Measurements from ENCODE around the gene URB2.
"Not testable (repeated sequence)": the region's sequence is repeated elsewhere in the genome, so short reads cannot be mapped to it uniquely, and the experiment has no call there.

URB2 gene

DNA sequence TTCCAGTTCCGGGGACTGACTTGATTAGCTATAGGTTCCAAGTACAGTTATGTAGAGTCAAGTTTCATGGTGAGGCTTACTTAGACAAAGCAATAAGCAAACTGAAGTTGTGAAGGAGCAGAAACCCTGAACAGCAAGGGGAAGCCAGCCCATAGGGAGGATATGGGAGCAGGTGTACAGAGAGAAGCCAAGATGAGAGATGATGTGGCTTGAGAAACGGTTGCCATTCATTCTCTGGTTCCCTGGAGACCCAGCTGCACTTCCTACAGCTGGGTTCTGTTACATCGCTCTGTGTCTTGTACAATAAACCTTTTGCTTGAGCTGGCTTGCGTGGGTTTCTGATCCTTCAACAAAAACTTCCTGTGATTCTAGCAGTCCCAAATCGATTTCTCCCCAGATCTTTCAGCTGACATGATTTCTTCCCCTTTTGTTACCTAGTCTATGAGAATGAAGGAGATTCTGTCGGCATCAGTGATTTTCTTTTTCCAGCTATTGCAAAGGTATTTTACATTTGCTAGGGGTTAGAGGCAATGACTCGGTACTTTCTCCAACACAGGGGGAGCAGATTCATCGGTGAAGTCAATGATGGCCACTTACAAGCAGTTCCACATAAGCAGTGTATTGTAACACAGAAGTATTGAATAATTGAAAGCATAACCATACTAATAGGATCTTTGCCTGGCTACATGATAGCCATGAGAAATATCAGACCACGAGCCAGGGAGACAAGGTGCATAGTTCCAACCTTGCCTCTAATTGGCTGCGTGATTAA is 67.3 kb downstream of the URB2 start:
- DNase-seq (ENCODE audit: low read depth in 2 of 2) = no peak

DNA sequence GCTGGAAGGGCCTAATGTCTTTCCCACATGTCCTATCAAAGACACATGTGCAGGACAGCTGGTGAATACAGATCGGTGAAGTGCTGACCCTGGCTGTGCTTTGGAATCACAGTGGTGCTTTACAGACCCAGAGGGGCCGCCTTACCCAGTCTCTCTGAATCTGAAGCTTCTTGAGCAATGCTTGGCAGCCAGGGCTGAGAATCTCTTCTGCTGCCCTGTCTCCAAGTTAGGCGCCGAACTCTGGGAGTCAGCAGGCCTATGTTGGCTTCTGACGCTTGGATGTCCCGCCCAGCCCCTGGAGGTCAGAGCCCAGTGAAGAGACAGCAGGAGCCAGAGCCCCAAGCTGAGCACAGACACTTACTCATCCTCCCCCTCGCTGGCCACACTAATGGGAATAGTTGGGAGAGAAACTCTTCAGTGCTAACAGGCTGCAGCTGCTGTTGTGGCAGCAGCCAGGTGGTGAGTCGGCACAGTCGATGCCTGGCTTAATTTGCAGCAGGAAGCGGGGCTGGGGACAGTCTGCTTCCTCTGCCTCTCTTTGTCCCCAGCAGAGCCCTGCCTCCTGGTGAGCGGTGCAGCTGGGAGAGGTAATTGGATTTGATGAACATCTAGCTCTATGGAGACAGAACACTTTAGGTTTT is 68.1 kb downstream of the URB2 start:
- DNase-seq (ENCODE audit: low read depth in 2 of 2) = no peak

GRCh38 chr1:229696385-229696784 is 70.3 kb downstream of the URB2 start:
- no peak for DNase-seq (ENCODE audit: low read depth in 2 of 2)

DNA sequence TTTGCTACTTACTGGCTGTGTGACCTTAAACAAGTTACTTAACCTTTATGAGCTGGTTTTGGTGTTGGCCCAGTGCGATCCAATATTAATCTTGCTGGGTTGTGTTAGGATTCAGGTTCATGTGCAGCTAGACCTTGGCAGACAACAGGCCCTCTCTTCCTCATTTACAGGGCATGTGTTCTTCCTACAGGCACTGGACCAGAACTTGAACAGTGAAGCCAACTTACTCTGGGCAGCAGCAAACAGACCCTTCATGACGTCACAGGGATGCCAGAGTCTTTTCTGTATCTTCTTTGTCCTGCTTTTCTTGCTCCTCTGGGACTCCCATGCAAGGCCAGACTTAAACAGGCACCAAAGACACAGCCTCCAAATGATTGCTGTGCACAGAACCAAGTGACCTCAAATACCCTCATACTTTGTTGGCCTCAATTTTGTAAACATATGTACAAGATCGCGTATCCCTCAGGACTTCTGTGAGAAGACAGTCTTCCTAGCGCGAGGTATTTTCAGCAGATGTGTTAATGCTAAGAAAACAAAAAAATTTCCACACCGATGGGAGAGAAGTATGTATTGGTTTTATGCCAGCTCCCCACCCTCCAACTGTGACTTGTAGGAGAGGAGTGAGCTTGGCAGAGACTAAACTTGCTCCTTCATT is 73.7 kb downstream of the URB2 start:
- no peak for DNase-seq (ENCODE audit: low read depth in 2 of 2)

GRCh38 chr1:229704157-229704556 is 78.1 kb downstream of the URB2 start:
- no peak for DNase-seq (ENCODE audit: low read depth in 2 of 2)

DNA sequence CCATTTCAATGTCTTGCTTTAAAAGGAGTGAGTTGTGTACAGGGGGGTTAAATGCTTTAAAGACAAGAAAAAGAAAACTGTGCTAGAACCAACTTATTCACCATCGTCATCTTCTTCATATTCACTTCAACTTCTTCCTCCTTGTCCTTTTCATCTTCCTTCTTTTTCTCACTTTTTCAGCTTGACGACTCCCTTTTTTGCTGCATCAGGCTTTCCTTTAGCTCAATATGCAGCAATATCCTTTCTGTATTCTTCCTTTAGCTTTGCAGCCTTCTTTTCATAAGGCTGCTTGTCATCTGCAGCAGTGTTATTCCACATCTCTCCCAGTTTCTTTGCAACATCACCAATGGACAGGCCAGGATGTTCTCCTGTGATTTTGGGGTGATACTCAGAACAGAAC is 79.1 kb downstream of the URB2 start:
- not testable (repeated sequence) for DNase-seq (ENCODE audit: low read depth in 2 of 2)

- not testable (repeated sequence) for DNase-seq (ENCODE audit: low read depth in 2 of 2)
Measured at GRCh38 chr1:229707127-229707526, 81.1 kb downstream of the URB2 start.

- no peak for DNase-seq (ENCODE audit: low read depth in 2 of 2)
Measured at GRCh38 chr1:229709500-229710013, 83.5 kb downstream of the URB2 start.

Data from stimulated activated CD8-positive, alpha-beta memory T cell treated with anti-CD3 and anti-CD28 coated beads, Interleukin-15, amount 100 ng/mL, for 4 hours (primary cell).